HG03442 (cell line): ENCODE measurements around the gene SLX4.
"Not testable (repeated sequence)": the region's sequence is repeated elsewhere in the genome, so short reads cannot be mapped to it uniquely, and the experiment has no call there.

Experiments used
- ATAC-seq: cut with Tn5 transposase; IDR thresholded peaks from one replicate; pipeline ENCODE4 v1.9.1; 2021; ENCODE audit warnings: mild to moderate bottlenecking, moderate library complexity; ENCODE audit not compliant: unreplicated experiment

SLX4 gene

DNA sequence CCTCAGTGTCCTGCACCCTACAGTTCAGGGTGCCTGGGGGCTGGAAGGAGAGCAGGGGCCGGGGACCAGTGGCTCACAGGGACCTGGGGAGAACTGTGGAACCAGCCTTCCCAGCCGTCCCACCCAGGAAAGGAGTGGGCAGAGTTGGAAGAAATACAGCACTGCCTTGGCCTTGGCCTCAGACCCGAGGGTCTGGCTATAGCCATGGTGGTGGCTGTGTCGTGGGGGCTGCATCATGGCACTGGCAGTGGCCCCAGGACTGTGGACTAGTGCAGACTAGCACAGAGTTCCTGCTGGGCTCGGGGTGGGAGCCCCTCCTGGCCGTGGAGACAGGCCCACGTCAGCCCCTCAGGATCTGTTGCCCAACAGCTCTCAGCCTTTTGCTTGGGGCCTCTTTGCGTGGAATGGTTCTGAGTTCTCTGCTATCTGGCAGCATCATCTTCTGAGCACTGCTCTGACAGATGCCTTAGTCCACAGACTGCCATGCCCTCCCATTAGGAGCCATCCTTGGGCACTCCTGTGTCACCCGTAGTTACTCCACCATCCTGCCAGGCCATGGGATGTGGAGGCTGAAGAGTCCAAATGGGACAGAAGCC, 30.5 kb upstream of the SLX4 start:
- no peak for ATAC-seq

DNA sequence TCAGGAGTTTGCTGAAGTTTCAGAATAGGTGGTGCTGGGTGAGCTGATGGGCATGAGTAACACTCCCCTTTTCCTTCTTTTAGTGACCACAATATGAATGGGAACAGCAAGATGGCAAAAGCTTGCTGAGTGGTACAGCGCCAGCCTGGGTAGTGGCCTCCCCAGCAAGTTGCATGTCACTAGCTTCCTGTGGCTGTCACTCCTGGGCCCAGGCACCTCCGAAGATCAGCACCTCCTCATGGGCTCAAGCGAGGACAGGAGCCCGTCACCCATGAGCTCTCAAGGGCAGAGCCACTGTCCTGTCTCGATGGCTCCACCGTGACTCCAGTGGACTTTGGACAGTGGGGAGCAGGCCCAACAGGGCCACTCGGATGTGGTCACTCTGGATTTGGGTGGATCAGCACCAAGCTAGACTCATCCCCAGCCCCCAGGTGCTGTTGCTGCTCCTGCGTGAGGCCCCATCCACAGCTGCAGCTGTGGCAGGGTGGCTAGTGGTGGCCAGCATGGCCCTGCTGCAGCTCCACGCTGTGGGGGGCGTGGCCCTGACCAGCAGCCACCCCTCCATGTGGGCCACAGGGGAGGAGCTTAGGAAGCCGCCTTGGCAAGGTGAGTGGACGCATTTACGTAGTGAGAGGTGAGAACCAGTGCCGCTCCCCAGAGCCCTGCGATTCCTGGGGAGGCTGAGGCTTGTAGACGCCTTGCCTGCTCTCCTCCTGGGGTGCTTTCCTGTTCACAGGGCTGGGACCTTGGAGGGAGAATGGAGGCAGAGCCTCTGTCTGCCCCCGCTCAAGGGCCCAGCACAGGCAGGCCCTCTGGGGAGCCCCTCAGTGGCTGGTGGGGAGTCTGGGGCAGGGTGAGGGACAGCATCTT, 29.5 kb upstream of the SLX4 start:
- no peak for ATAC-seq

DNA sequence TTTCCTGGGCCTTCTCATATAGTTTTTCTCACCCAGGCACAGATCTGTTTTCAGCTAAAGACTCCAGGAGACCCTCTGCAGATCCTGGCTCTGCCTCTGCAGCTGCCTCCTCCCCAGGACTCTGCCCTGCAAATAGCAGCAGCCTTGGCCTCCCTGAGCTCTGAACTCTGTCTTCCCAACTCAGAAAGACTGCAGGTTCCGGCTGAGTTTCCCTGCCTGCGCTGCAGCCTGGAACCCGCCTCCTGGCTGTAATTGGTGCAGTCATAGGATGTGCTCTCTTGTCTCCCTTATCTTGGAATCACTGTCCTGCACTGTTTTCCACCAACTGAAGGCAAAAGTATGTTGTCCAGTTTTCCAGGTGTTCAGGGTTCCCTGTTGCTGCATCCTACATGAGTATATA, 28.8 kb upstream of the SLX4 start:
- no peak for ATAC-seq

DNA sequence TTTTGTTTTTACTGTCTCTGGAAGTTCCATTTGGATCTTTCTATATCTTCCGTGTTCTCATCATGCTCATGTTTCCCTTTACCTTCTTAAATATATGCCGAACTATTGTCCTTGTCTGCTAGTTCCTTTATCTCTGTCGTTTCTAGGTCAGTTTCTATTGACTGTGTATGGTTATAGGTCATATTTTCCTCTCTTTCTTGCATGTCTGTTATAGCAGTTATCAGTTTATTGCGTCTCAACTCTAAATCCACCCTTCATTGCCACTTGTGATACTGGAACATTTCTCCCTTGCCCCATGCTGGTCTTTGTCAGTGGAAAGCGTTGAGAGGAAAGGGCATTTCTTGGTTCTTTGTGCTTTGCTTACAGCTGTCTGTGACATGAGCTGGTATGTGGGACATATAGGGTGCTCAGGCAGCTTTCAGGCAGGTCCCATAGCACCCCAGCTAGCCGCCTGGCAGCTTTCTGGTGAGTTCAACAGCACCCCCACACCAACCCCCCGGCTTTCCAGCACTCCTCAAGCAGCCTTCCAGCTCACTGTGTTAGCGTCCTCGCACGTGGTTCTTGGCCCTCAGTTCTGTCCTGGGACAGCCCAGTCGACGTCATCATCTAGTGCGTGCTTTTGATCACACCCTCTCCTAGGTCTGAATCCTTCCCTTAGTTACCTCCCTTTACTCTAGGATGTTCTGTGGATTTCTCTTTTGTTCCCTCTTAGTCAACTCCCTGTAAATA, 27.7 kb upstream of the SLX4 start:
- no peak for ATAC-seq

DNA sequence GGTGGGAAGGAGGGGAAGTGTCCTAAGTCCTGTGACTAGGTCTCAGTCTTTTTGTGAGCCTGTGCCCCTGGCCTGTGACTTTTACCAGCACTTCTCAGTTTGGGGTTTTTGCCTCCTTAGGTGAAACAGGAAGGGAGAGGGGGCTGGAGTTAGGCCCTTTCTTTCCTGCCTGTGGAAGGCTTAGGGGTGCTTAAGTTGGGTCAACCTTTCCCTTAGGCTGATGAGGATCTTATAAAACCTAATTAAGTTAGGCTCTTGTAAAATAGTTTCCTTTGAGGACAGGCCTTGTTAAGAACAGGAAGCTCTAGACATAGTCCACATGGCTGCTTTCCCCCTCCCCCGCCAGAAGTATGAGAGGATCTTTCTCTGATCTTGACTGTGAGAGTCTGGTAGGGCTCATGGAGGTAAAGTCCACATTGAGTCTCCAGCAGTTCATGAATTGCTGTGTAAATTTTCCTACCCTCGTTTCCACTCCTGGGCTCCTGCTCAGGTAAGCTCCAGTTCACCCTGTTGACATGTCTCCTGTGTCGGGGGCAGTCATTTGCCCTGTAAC, 26.0 kb upstream of the SLX4 start:
- no peak for ATAC-seq

DNA sequence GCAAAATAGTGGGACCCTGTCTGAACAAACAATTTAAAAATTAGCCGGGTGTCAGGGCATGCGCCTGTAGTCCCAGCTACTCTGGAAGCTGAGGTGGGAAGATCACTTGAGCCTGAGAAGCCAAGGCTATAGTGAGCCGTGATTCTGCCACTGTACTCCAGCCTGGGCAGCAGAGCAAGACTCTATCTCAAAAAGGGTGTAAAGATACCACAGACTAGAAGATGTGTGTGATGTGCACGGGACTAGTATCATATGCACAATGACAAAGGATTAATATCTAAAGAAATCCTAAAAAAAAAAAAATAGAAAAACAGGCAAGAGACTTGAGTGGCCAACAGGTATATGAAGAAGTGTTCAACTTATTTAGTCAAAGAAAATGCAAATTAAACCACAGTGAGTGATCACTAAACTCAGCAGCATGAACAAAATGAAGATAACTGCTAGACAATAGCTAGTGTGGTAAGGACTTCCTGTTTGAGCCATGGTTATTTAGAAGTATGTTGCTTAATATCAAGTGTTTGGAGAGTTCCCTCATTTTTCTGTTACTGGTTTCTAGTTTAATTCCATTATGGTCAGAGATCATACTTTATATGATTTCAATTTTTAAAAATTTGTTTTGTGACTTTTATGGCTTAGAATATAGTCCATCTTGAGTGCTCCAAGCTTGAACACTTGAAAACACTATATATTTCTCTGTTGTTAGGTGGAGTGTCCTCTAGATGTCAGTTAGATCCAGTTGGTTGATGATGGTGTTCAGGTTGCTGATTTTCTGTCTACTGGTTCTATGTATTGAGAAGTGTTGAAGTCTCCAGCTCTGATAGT, 14.7 kb upstream of the SLX4 start:
- ATAC-seq, result no peak

DNA sequence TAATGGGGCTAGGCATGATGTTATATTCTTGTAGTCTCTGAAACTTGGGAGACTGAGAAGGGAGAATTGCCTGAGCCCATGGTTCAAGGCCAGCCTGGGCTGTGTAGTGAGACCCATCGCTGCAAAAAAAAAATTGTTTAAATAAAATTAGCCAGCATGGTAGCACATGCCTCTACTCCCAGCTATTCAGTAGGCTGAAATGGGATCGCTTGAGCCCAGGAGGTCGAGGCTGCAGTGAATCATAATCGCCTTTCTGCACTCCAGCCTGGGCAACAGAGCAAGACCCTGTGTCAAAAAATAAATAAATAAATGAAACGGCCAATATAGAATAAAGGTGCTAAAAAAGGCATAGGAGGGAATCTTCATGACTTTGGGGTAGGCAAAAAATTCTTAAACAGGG, 13.9 kb upstream of the SLX4 start:
- ATAC-seq, result no peak

DNA sequence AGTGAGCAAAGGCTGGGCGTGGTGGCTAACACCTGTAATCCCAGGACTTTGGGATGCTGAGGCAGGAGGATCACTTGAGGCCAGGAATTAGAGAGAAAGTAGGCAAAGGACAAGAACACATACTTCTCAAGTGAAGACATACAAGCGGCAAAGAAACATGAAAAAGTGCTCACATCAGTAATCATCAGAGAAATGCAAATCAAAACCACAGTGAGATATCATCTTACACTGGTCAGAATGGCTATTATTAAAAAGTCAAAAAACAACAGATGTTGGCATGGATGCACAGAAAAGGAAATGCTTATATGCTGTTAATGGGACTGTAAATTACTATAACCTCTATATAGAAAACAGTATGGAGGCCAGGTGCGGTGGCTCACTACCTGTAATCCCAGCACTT, 12.2 kb upstream of the SLX4 start:
- ATAC-seq, result no peak

DNA sequence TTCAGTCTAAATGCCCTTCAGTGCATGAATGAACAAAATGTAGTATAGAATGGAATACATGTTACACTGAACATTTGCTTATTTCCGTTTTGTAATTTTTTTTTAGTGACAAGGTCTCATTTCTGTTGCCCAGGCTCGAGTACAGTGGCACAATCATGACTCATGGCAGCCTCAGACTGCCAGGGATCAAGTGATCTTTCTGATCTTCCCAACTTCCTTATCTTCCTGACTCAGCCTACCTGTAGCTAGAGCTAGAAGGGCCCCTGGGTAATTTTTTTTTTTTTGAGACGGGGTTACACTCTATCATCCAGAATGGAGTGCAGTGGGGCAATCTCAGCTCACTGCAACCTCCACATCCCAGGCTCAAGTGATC, 7.3 kb upstream of the SLX4 start:
- no peak for ATAC-seq

DNA sequence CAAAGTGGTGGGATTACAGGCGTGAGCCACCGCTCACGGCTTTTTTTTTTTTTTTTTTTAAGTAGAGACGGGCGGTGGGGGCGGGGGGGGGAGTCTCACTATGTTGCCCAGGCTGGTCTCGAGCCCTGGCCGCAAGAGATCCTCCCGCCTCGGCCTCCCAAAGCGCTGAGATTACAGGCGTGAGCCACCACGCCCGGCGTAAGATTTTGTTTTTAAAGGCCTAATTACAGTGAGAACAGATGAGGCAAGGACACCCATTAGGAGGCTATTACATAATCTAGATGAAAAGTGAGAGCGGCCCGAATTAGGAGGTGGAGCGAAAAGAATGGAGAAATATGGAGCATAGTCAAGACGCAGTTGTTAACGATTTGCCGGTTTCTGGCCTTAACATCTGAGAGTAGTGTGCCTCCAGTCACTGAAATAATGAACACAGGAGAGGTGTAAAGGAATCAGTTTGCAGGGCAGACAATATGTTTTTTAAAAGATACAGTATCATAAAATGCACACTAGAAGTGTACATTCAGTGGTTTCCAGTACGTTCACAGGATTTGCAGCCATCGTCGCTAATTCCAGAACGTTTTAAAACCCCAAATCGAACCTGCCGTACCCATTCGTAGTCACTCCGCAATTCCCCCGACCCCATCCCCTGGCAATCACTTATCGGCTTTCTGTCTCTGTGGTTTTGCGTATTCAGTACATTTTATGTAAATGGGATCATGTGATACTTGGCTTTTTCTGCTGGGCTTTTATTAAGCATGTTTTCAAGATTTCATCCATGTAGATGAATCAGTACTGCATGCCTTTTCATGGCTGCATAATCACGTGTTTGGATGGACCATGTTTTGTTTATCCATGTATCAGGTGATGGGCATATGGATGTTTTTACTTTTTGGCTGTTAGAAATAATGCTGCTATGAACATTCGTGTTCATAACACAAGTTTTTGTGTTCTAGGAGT, 1.4 kb upstream of the SLX4 start:
- ATAC-seq, result no peak

DNA sequence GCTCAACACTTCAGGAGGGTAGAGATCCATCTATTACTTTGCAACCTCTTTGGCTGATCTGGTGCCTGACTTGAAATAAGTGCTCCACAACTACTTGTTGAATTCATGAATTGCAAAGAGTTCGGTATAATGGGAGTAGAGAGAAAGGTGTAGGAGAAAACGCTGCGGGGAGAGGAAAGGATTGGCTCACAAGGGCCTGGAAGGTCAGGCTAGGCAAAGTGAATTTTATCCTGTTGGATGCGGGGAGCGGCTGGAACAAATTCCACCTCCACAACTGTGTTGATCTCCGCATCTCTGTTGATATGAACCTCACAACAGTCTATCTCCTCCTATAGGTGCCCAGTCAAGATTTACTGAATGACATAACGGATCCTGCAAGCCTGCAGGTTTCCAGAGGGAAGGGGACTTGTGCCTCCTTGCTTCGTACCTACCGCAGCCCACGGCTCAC, 684 bp downstream of the SLX4 start:
- no peak for ATAC-seq

DNA sequence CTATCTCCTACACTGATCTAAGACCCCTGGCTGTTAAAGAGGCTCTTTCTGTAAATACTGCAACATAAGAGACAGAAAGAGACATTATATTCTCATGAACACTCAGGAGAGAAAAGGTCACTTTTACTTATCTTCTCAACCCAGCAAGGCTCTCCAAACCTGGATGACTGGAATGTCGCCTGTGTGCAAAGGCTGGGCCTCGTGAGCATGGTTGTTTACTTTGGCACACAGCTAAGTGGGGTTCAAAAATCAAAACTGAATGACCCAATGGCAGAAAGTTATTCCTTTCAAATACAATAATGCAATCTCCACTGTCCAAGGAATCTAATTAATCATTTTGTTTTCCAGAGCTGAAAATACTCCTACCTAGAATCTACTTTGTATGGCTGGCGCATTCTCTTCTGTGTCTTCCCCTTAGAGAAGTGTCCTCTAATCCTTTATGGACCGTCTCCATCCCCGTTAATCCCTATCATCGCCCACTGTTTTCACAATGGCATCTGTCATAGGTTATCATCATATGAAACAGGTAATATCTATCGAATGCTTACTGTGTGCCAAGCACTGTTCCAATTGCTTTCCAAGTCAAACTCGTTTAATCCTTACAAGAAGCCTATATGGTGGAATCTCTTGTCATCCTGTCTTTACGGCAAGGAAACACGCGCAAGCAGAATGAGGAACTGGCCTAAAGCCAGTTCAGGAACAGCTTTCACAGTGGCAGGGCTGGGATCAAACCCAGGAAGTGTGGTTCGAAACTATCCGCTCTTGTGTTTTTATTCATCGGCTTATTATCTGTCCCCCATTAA, 1.3 kb downstream of the SLX4 start:
- no peak for ATAC-seq

DNA sequence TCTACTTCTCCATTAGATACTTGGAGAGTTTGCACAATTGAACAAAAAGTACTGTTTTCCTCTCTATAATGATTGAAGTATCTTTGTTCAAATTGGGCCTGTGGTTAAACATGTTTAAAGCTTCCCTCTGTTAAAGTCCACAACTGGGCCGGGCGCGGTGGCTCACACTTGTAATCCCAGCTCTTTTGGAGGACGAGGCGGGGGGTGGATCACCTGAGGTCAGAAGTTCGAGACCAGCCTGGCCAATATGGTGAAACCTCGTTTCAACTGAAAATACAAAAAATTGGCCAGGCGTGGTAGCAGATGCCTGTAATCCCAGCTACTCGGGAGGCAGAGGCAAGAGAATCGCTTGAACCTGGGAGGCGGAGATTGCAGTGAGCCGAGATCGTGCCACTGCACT, 2.4 kb downstream of the SLX4 start:
- ATAC-seq, result not testable (repeated sequence)

DNA sequence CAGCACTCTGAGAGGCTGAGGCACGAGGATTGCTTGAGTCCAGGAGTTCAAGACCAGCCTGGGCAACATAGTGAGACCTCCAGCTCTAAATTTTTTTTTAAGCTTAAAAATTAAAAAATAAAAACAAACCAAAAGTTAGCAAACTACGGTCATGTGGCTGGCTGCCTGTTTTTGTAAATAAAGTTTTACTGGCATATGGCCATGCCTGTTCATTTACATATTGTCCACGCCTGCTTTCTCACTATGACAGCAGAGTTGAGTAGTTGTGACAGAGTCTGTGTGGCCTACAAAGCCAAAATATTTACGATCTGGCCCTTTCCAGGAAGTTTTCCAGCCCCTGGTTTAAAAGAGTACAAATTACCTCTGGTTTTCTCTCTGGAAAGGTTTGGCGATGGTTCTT, 3.3 kb downstream of the SLX4 start:
- ATAC-seq, result no peak

DNA sequence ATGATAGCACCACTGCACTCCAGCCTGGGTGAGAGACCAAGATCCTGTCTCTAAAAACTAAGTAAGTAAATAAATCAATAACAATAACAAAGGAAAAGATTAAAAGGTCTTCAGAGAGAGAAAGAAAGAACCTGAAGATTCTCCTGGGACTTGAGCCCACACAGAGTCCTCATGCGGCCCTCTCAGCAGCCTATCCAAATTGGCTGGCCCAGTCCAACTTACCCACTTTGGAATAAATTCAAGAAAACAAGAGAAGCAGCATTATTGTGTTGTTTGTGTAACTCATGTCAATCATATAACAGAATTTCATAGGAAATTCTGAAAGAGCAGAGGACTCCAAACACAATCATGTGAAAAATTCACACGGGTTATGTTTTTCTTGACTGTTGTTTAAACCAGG, 3.8 kb downstream of the SLX4 start:
- ATAC-seq, result no peak

DNA sequence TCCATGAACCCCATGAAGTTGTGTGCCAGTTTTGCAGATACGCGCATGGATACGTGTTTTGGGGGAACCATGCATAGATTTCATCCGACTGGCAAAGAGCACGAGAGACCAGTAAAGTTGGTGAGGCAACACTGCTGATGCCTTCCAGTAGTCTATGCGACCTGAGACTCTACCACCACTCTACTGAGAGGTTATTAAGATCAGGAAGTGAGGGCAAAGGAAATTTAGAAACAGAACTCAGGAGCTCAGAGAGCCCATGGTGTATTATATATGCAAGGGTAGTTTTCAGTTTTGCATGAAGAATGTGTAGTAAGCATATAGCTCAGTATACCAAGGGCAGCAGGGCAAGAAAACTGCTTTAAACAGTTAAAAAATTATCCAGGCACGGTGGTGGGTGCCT, 4.2 kb downstream of the SLX4 start:
- ATAC-seq, result no peak

DNA sequence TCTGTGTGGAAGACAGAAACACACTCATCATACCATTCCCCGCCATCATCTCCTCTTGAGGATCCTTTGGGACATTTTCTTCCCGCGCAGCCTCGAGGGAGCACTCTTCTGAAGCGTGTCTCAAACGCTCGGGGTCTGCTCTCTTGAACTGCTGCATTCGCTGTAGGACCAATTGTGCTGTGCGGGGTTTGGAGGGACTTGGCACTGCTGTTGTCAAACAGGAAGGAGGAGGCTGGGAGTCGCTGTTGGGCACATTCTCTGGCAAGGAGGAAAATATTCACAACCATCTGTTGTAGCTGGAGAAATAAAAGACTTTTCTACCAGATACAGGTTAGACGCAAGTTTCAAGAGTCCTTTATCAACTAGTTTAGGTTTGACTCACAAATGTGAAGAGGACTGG, 5.0 kb downstream of the SLX4 start:
- ATAC-seq, result no peak

DNA sequence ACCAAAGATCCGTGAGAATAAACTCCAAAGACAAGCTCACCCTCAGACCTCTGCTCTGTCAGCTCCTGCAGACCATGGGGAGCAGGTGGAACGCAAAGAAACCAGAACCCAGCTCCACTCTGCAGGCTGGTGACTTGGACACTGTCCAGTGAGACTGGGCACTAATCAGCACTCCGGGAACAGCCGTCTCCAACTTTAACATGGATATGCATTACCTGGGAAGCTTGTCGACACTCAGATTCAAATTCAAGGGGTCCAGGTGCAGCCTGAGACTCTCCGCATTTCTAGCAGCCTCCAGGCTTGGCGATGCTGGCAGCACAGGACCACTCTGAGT, 9.1 kb downstream of the SLX4 start:
- no peak for ATAC-seq
